ENCODE data around the gene SNCG. TPM values are rescaled to one million over a fixed set of nuclear protein-coding genes. Genes with fewer than 3 reads are reported as not detected.
"Not testable (repeated sequence)": the region's sequence is repeated elsewhere in the genome, so short reads cannot be mapped to it uniquely, and the experiment has no call there.

The SNCG gene
- total RNA-seq, 2 donors from 2014 or later = 0.60 to 2.7 TPM

DNA sequence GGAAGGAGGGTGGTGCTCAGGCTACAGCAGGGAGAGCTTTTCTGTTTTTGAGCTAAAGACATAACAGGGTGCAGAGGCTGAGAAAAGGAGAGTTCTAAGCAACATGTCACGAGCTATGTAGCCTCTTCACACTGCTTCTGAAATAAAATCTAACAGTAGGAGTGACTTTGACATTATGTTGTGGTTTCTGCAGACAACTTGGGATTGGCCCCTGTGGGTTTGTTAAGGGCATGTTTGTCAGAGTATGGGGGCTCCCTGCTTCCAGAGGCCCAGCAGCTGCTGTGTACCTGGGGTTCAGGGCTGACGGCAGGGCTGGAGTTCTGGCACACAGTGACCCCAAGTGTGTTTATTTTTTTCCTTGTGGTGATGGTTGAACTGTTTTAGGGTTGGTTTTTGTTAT, 25.7 kb upstream of the SNCG start:
- Histone ChIP-seq H3K36me3 (ENCODE audit: control insufficient read depth, insufficient read depth, low read length) (peaks cover 28% of the 10 kb centered on the region), H3K4me3 (ENCODE audit: low read length) (no peak overlapping the region), H3K9me3 (ENCODE audit: control insufficient read depth, low read length) (no peaks in the 10 kb centered on the region), H3K9ac (ENCODE audit: extremely low read depth, low read length, poor library complexity, severe bottlenecking) (no peak overlapping the region), H3K27ac (ENCODE audit: low read depth, low read length) (no peak overlapping the region), H3K27me3 (ENCODE audit: control insufficient read depth, insufficient read depth, low read length, poor library complexity, severe bottlenecking) (no peaks in the 10 kb centered on the region), H3K4me1 (ENCODE audit: control insufficient read depth, insufficient read depth, low read length) (no peaks in the 10 kb centered on the region)
- Mint-ChIP-seq H3K27me3 (ENCODE audit: insufficient read depth) (no peaks in the 10 kb centered on the region), H3K9me3 (no peaks in the 10 kb centered on the region), H3K36me3 (ENCODE audit: low read depth) (peaks cover 37% of the 10 kb centered on the region), H3K4me3 (no peak overlapping the region), H3K4me1 (no peaks in the 10 kb centered on the region), H3K27ac (peak overlapping the region; percentile 17)
- TF ChIP-seq, protein P1, sequence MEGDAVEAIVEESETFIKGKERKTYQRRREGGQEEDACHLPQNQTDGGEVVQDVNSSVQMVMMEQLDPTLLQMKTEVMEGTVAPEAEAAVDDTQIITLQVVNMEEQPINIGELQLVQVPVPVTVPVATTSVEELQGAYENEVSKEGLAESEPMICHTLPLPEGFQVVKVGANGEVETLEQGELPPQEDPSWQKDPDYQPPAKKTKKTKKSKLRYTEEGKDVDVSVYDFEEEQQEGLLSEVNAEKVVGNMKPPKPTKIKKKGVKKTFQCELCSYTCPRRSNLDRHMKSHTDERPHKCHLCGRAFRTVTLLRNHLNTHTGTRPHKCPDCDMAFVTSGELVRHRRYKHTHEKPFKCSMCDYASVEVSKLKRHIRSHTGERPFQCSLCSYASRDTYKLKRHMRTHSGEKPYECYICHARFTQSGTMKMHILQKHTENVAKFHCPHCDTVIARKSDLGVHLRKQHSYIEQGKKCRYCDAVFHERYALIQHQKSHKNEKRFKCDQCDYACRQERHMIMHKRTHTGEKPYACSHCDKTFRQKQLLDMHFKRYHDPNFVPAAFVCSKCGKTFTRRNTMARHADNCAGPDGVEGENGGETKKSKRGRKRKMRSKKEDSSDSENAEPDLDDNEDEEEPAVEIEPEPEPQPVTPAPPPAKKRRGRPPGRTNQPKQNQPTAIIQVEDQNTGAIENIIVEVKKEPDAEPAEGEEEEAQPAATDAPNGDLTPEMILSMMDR (conservative IDR thresholded peaks at IDR 0.05) = no peak
- 92% methylated on average over 2 of the region's 2 CpGs; no CpG with 5 or more reads in 1 of the 2 experiments for WGBS, 2 experiments (ENCODE audit: insufficient coverage in 1 of 2, insufficient read length in 1 of 2)
- no peak for DNase-seq

DNA sequence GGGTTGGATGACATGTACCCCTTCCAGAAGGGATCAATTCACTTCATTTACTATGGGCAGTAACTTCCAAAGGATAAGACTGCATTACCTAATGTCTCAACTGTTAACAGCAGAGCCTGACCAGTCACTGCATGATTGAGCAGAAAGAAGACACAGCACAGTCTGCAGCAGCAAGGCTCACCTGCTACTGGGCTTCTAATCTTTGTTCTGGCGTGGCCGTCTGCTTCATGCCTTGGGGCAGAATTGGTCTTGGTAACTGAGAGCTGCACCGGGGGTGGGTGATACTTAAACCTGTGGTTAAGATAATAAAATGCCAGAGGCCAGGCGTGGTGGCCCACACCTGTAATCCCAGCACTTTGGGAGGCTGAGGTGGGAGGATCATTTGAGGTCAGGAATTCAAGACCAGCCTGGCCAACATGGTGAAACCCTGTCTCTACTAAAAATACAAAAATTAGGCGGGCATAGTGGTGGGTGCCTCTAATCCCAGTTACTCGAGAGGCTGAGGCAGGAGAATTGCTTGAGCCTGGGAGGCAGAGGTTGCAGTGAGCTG, 24.2 kb upstream of the SNCG start:
- H3K27ac Mint-ChIP-seq; H3K4me1 Mint-ChIP-seq; H3K4me3 Mint-ChIP-seq; H3K9me3 Mint-ChIP-seq; H3K27me3 ChIP-seq (ENCODE audit: control insufficient read depth, insufficient read depth, low read length, poor library complexity, severe bottlenecking); H3K27ac ChIP-seq (ENCODE audit: low read depth, low read length); H3K9ac ChIP-seq (ENCODE audit: extremely low read depth, low read length, poor library complexity, severe bottlenecking); H3K4me3 ChIP-seq (ENCODE audit: low read length); H3K4me1 ChIP-seq (ENCODE audit: control insufficient read depth, insufficient read depth, low read length); H3K9me3 ChIP-seq (ENCODE audit: control insufficient read depth, low read length); H3K27me3 Mint-ChIP-seq (ENCODE audit: insufficient read depth): not testable (repeated sequence)
- H3K36me3 Mint-ChIP-seq (ENCODE audit: low read depth) = peaks cover 26% of the 10 kb centered on the region
- H3K36me3 ChIP-seq (ENCODE audit: control insufficient read depth, insufficient read depth, low read length) = peaks cover 23% of the 10 kb centered on the region
- peak; percentile 49 for DNase-seq
- WGBS, 2 experiments (ENCODE audit: insufficient coverage in 1 of 2, insufficient read length in 1 of 2) = 91 to 95% methylated on average over 6 of the region's 6 CpGs

DNA sequence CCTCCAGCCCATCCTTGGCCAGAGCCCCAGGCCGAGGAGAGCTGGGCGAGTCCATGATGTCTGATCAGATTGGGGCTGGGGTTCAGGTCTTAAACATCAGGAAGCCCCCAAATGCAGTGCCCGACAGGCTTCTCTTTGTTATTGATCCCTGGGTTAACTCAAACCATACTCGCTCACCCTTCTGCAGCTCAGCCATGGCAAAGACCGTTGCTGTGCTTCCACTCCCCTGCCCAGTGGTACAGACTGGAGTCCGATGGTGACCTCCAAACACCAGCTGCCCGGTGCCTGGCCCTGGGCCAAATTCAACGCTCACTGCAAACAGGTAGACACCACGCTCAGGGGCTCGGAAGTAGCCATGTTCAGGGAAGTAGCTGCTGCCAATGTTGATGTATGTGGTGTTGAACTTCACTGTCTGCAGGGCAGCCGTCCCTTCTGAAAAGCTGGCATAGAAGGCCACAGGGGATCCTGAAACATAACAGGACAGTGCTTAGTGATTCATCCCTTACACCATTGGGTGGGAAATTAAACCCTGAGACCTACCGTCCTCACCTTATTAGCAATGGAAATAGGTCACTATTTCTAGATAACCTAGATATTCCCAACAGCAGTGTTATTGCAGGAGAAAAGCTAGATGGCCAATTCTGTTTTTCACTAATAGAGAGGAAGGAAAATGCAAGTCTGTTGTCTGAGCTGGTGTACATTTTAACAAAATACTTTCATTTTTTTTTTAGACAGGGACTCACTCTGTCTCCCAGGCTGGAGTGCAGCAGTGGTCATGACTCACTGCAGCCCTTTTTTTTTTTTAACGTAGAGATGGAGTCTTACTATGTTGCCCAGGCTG, 21.5 kb upstream of the SNCG start:
- no peaks in the 10 kb centered on the region for H3K9me3 ChIP-seq (ENCODE audit: control insufficient read depth, low read length)
- no peaks in the 10 kb centered on the region for H3K4me1 ChIP-seq (ENCODE audit: control insufficient read depth, insufficient read depth, low read length)
- H3K9ac ChIP-seq (ENCODE audit: extremely low read depth, low read length, poor library complexity, severe bottlenecking) = no peak overlapping the region
- Mint-ChIP-seq H3K27ac (no peak overlapping the region), H3K4me3 (no peak overlapping the region), H3K27me3 (ENCODE audit: insufficient read depth) (peaks cover 12% of the 10 kb centered on the region), H3K36me3 (ENCODE audit: low read depth) (peaks cover 9% of the 10 kb centered on the region), H3K4me1 (no peaks in the 10 kb centered on the region), H3K9me3 (no peaks in the 10 kb centered on the region)
- H3K36me3 ChIP-seq (ENCODE audit: control insufficient read depth, insufficient read depth, low read length) = peaks cover 2% of the 10 kb centered on the region
- no peak overlapping the region for H3K4me3 ChIP-seq (ENCODE audit: low read length)
- peak; percentile 59 for DNase-seq
- 89 to 96% methylated on average over 10 to 13 of the region's 13 CpGs for WGBS, 2 experiments (ENCODE audit: insufficient coverage in 1 of 2, insufficient read length in 1 of 2)
- TF ChIP-seq, protein P1 (conservative IDR thresholded peaks at IDR 0.05) = no peak
- no peaks in the 10 kb centered on the region for H3K27me3 ChIP-seq (ENCODE audit: control insufficient read depth, insufficient read depth, low read length, poor library complexity, severe bottlenecking)
- no peak overlapping the region for H3K27ac ChIP-seq (ENCODE audit: low read depth, low read length)

All from endodermal cell (in vitro differentiated cells).